GM12891 (cell line): ENCODE measurements around the gene NMNAT2.

Source experiments
- POLR2A ChIP-seq: IDR thresholded peaks from 2 replicates; pipeline ENCODE4 v1.6.1; 2011; ENCODE audit warnings: low read depth, low read length, control low read depth
- POLR2AphosphoS5 ChIP-seq: IDR thresholded peaks from 2 replicates; pipeline ENCODE4 v1.6.1; 2011; ENCODE audit warnings: low read depth, low read length, control low read depth
- SPI1 ChIP-seq: IDR thresholded peaks from 2 replicates; pipeline ENCODE4 v1.6.1; 2011; ENCODE audit warnings: low read depth, low read length, control low read depth
- TAF1 ChIP-seq: IDR thresholded peaks from 2 replicates; pipeline ENCODE4 v1.6.1; 2011; ENCODE audit warnings: low read depth, low read length, control low read depth

- TF ChIP-seq POLR2A, result no peak
- TF ChIP-seq TAF1, result no peak
- no peak for TF ChIP-seq SPI1
- no peak for TF ChIP-seq POLR2AphosphoS5
Measured at GRCh38 chr1:183466781-183467180, 48.6 kb upstream of the NMNAT2 start.
